HepG2 (cell line): ENCODE measurements around the gene EVI5. TPM values are rescaled to one million over a fixed set of nuclear protein-coding genes. Genes with fewer than 3 reads are reported as not detected.
A peak's percentile ranks its signal among the peaks of the same experiment; 100 is the strongest.

Source experiments
- ATAC-seq: fragments of 200-7000 bp; cut with Tn5 transposase; 3 replicates; pipeline ENCODE4 v1.9.1; 2020; ENCODE audit warnings: mild to moderate bottlenecking, moderate library complexity
- BruUV-seq: library from RNA; stranded (reverse); fragments of 400-500 nt; replicated peaks from 2 replicates; lab custom pipeline; 2021; lab: Mats Ljungman, UMichigan
- CTCF ChIA-PET: fragments of 300-600 bp; formaldehyde crosslinking; extraction: SDS; loops from one replicate; lab custom pipeline; 2021; ENCODE audit warnings: low total read pairs, inconsistent platforms, low intra/inter-chr PET ratio; lab: Yijun Ruan, JAX
- POLR2A ChIA-PET: fragments of 350-600 bp; sonication (Branson Sonifier 250); formaldehyde crosslinking; loops from one replicate; lab custom pipeline; 2020; ENCODE audit warnings: antibody characterized with exemption, inconsistent platforms; lab: Yijun Ruan, JAX
- DNase-seq: peaks from one replicate; pipeline ENCODE4 v3.0.0-alpha.2; 2015; ENCODE audit warnings: low spot score
- FAIRE-seq: peaks from 3 replicates; lab custom pipeline; 2011; peaks lifted over from hg19 to GRCh38; lab: Jason Lieb, UNC
- H2AFZ ChIP-seq: one replicate; pipeline ENCODE4 v1.6.1; 2011; ENCODE audit warnings: low read length, inconsistent platforms
- H3K27ac ChIP-seq: fragments of 300-600 bp; 3 replicates; pipeline ENCODE4 v1.8.0; 2011; ENCODE audit warnings: mixed run types, mild to moderate bottlenecking, mixed read lengths, low read length, inconsistent platforms; ENCODE audit not compliant: insufficient read depth; ENCODE audit errors: extremely low read length
- H3K27me3 ChIP-seq, 2 experiments: fragments of 200-600 bp in 1 of 2; 2 replicates in 1 of 2; 3 replicates in 1 of 2; pipeline versions ENCODE4 v1.6.0 to v1.8.0; 2011; ENCODE audit warnings: low read length in 2 of 2, mild to moderate bottlenecking in 2 of 2, moderate library complexity in 2 of 2, inconsistent platforms in 1 of 2; ENCODE audit not compliant: insufficient read depth in 2 of 2, control insufficient read depth in 1 of 2
- H3K36me3 ChIP-seq, 2 experiments: fragments of 200-600 bp in 1 of 2; replicated peaks in 1 of 2; 2 replicates in 1 of 2; 3 replicates in 1 of 2; pipeline versions ENCODE4 v1.5.1 to v1.8.0; 2011; ENCODE audit warnings: low read length in 2 of 2, inconsistent platforms in 1 of 2; ENCODE audit not compliant: insufficient read depth in 2 of 2, control insufficient read depth in 1 of 2
- H3K4me1 ChIP-seq: 2 replicates; pipeline ENCODE4 v1.5.1; 2012; ENCODE audit warnings: low read length, inconsistent platforms; ENCODE audit not compliant: insufficient read depth
- H3K4me2 ChIP-seq: 2 replicates; pipeline ENCODE4 v1.6.0; 2011; ENCODE audit warnings: low read depth, low read length, inconsistent platforms
- H3K4me3 ChIP-seq, 3 experiments: fragments of 200-600 bp in 1 of 3; sonication (generic), shearing (Covaris generic) in 1 of 3; replicated peaks in 1 of 3; 2 replicates each; pipeline ENCODE4 v1.5.1; 2011 to 2016; ENCODE audit warnings: low read length in 3 of 3, inconsistent platforms in 2 of 3, low read depth in 2 of 3, mild to moderate bottlenecking in 2 of 3, control low read depth in 1 of 3, mixed read lengths in 1 of 3; ENCODE audit not compliant: insufficient read depth in 1 of 3
- H3K79me2 ChIP-seq: one replicate; pipeline ENCODE4 v1.6.1; 2011; ENCODE audit warnings: low read length, inconsistent platforms; ENCODE audit not compliant: insufficient read depth
- H3K9ac ChIP-seq: 2 replicates; pipeline ENCODE4 v1.6.0; 2011; ENCODE audit warnings: mild to moderate bottlenecking, low read depth, low read length, inconsistent platforms; ENCODE audit not compliant: insufficient read depth
- H3K9me3 ChIP-seq: 2 replicates; pipeline ENCODE4 v1.5.1; 2012; ENCODE audit warnings: mild to moderate bottlenecking, low read length
- H4K20me1 ChIP-seq: 2 replicates; pipeline ENCODE4 v1.6.0; 2011; ENCODE audit warnings: inconsistent platforms, mild to moderate bottlenecking, low read length, moderate library complexity; ENCODE audit not compliant: insufficient read depth
- AGO1 ChIP-seq: fragments of 200-400 bp; formaldehyde crosslinking; IDR thresholded peaks from 2 replicates; pipeline ENCODE4 v1.6.1; 2017; ENCODE audit warnings: mild to moderate bottlenecking, low read depth, low read length, moderate library complexity; ENCODE audit not compliant: poor library complexity, severe bottlenecking
- CREM ChIP-seq, 2 experiments: sonication (generic) in 1 of 2; formaldehyde crosslinking in 1 of 2; IDR thresholded peaks; 2 replicates each; pipeline versions ENCODE4 v1.4.0 to v1.6.1; 2016 to 2020; ENCODE audit warnings: antibody characterized with exemption in 1 of 2, mild to moderate bottlenecking in 1 of 2, missing genetic modification reagents in 1 of 2
- GATA4 ChIP-seq: sonication (generic); IDR thresholded peaks from 2 replicates; pipeline ENCODE4 v1.6.1; 2016; ENCODE audit warnings: antibody characterized with exemption, low read depth, borderline replicate concordance
- GATAD1 ChIP-seq: IDR thresholded peaks from 2 replicates; pipeline ENCODE4 v1.6.1; 2016; ENCODE audit warnings: missing genetic modification reagents, missing compliant biosample characterization
- HNF1B ChIP-seq: sonication (generic); formaldehyde crosslinking; IDR thresholded peaks from 2 replicates; pipeline ENCODE4 v1.5.1; 2020; ENCODE audit warnings: mild to moderate bottlenecking, moderate library complexity, missing genetic modification reagents
- KAT7 ChIP-seq: IDR thresholded peaks from 2 replicates; pipeline ENCODE4 v1.6.1; 2018; ENCODE audit warnings: borderline replicate concordance, missing compliant biosample characterization
- MTF2 ChIP-seq: sonication (generic); formaldehyde crosslinking; IDR thresholded peaks from 2 replicates; pipeline ENCODE4 v1.5.0; 2020; ENCODE audit warnings: missing genetic modification reagents, borderline replicate concordance
- NKX3-1 ChIP-seq: sonication (generic); formaldehyde crosslinking; IDR thresholded peaks from 2 replicates; pipeline ENCODE4 v1.5.0; 2020; ENCODE audit warnings: missing genetic modification reagents
- ONECUT2 ChIP-seq: sonication (generic); formaldehyde crosslinking; IDR thresholded peaks from 2 replicates; pipeline ENCODE4 v1.4.0; 2020; ENCODE audit warnings: missing genetic modification reagents
- SIX1 ChIP-seq: sonication (generic); formaldehyde crosslinking; IDR thresholded peaks from 2 replicates; pipeline ENCODE4 v1.4.0; 2020; ENCODE audit warnings: missing genetic modification reagents, borderline replicate concordance
- SMARCE1 ChIP-seq: fragments of 450-650 bp; IDR thresholded peaks from 2 replicates; pipeline ENCODE4 v1.6.1; 2017; ENCODE audit warnings: borderline replicate concordance
- SRF ChIP-seq: IDR thresholded peaks from 2 replicates; pipeline ENCODE4 v1.6.1; 2011; ENCODE audit warnings: mild to moderate bottlenecking, low read depth, low read length, moderate library complexity
- SRSF4 ChIP-seq: fragments of 200-400 bp; formaldehyde crosslinking; IDR thresholded peaks from one replicate; pipeline ENCODE4 v1.6.1; 2018; ENCODE audit warnings: mild to moderate bottlenecking, low read depth, low read length, moderate library complexity; ENCODE audit not compliant: poor library complexity, severe bottlenecking
- WIZ ChIP-seq: sonication (generic); formaldehyde crosslinking; IDR thresholded peaks from 2 replicates; pipeline ENCODE4 v1.5.1; 2020; ENCODE audit warnings: mild to moderate bottlenecking, missing genetic modification reagents
- ZBTB21 ChIP-seq: sonication (generic); formaldehyde crosslinking; IDR thresholded peaks from 2 replicates; pipeline ENCODE4 v1.4.0; 2020; ENCODE audit warnings: missing genetic modification reagents
- ZNF431 ChIP-seq: sonication (generic); formaldehyde crosslinking; IDR thresholded peaks from 2 replicates; pipeline ENCODE4 v1.9.0; 2022; ENCODE audit warnings: missing genetic modification reagents, low read depth, mild to moderate bottlenecking, borderline replicate concordance
- ZNF570 ChIP-seq: sonication (generic); formaldehyde crosslinking; IDR thresholded peaks from 2 replicates; pipeline ENCODE4 v1.4.0; 2020; ENCODE audit warnings: mild to moderate bottlenecking, missing genetic modification reagents, borderline replicate concordance
- ZNF770 ChIP-seq: sonication (generic); formaldehyde crosslinking; IDR thresholded peaks from 2 replicates; pipeline ENCODE4 v1.5.0; 2020; ENCODE audit warnings: mild to moderate bottlenecking, missing genetic modification reagents
- WGBS: methylation state at CpG from one replicate; pipeline ENCODE4 v1.1.6; 2017; ENCODE audit warnings: low lambda C conversion rate; 5-methylcytosine and 5-hydroxymethylcytosine counted together
- in situ Hi-C: cut with HindIII; loops from 2 replicates; pipeline ENCODE4 v1.10.0; 2017; ENCODE audit warnings: low pct_unique_long_range_greater_than_20kb; ENCODE audit not compliant: extremely low pct_ligation_motif_present
- intact Hi-C: fragments of 100-400 bp; cut with micrococcal nuclease; formaldehyde crosslinking; loops from one replicate; pipeline ENCODE4 v1.10.0; 2022; ENCODE audit not compliant: unreplicated experiment
- polyA plus RNA-seq, 8 experiments: library from polyadenylated mRNA; depleted of rRNA in 3 of 8; stranded (reverse) in 7 of 8; unstranded in 1 of 8; fragments of >200 nt; fragmentation: Illumina TruSeq in 4 of 8; extraction: Trizol in 4 of 8; gene quantifications; 2 replicates each; pipeline versions ENCODE4 v1.2.1 to v1.2.3, GENCODE V29; 2011 to 2016; ENCODE audit warnings: low read depth in 4 of 8, missing spikeins in 1 of 8, mixed read lengths in 1 of 8; ENCODE audit not compliant: insufficient read depth in 1 of 8
- total RNA-seq, 5 experiments: library from RNA; depleted of rRNA; stranded (reverse); fragments of >200 nt; fragmentation: Illumina TruSeq; extraction: Trizol; gene quantifications; 2 replicates each; pipeline ENCODE4 v1.2.3, GENCODE V29; 2016; ENCODE audit warnings: low read depth in 1 of 5
- TF ChIP-seq, protein P1 (sequence below): sonication (generic); formaldehyde crosslinking; IDR thresholded peaks from 2 replicates; pipeline ENCODE4 v1.5.1; 2020; ENCODE audit warnings: missing genetic modification reagents, mild to moderate bottlenecking, borderline replicate concordance

EVI5 gene
- total and polyA plus RNA-seq, 2 of the 13 experiments (the other 11 are each of a cell fraction or from before 2014, with no cell fraction given) = 4.0 to 12.6 TPM

DNA sequence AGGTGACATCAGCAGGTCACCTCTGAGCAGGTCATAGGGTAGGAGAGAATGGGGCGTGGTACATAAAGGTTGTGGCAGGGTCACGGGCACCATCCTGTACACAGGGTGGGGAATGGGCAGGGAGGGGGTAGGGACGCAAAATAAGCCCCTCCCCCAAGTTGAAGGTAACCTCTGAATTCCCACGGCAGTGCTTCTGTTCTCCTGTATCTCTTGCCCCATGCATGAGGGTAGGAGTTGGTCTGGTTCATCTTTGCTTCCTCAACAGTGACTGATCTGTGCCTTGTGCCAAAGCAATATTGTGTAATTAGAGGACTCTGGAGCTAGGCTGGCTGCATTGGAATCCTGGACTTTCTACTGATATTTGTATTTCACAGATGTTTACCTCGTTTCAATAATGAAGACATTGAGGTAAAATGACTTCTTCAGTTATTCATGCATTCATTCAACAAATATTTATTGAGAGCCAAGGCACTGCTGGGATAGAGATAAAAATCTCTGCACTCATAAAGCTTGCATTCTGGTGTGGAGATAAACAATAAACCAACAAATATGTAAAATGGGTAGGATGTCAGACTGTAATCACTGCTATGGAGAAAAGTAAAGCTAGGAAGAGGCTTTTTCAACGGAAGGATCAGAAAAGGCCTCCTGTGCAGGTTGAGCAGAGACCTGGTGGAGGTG lies 279.8 kb downstream of the EVI5 start:
- Histone ChIP-seq H3K36me3 (no peaks in the 10 kb centered on the region), H3K9me3 (no peaks in the 10 kb centered on the region), H2AFZ (no peak overlapping the region), H3K9ac (peak overlapping the region; percentile 66), H3K79me2 (no peaks in the 10 kb centered on the region), H3K27ac (peak overlapping the region; percentile 81), H3K4me1 (peaks cover 37% of the 10 kb centered on the region), H3K4me3 (peak overlapping the region; percentile 43 to 58 (median 44); a peak in 5 of 6 replicates), H4K20me1 (no peaks in the 10 kb centered on the region), H3K4me2 (peak overlapping the region; percentile 91), H3K27me3 (no peaks in the 10 kb centered on the region)
- POLR2A ChIA-PET = interaction anchor here (1.2 to 3.6 kb wide), 4 partner anchors 16 to 63 kb away, joined by 3 to 26 read pairs (median 16); partner anchors contain the start of gene GFI1
- BruUV-seq = no TSS peak
- in situ Hi-C loops = no loop called here
- DNase-seq (peak; percentile 97), FAIRE-seq (peak; percentile 87), ATAC-seq (peak; percentile 94)
- CTCF ChIA-PET = no interaction called here
- WGBS = 0% methylated on average over 4 of the region's 6 CpGs
- intact Hi-C loops = loop anchor here (1.0 to 2.0 kb wide), 2 partner anchors 18 to 32 kb away; partner anchors contain the start of gene GFI1
- no peak for TF ChIP-seq WIZ
- TF ChIP-seq GATA4 = peak; percentile 77; the same call in 1 of the 2 replicates
- no peak for TF ChIP-seq SRSF4
- TF ChIP-seq ONECUT2 = 0 out of 2 replicates have a peak, but pooled peaks have one; percentile 14
- TF ChIP-seq MTF2 = no peak
- no peak for TF ChIP-seq SIX1 (CRISPR knock-in tag)
- TF ChIP-seq AGO1 = no peak
- TF ChIP-seq HNF1B (CRISPR knock-in tag) = peak; percentile 33; the same call in 1 of the 2 replicates
- TF ChIP-seq ZNF770 (CRISPR knock-in tag) = no peak
- TF ChIP-seq ZBTB21 (CRISPR knock-in tag) = no peak; the same call in 1 of the 2 replicates
- TF ChIP-seq KAT7 (CRISPR knock-in tag) = no peak
- no peak for TF ChIP-seq SRF
- TF ChIP-seq GATAD1 = no peak
- no peak for TF ChIP-seq NKX3-1
- no peak for TF ChIP-seq ZNF570 (CRISPR knock-in tag)
- TF ChIP-seq CREM (IDR thresholded peaks at IDR 0.05) = peak; percentile 79
- no peak for TF ChIP-seq CREM (CRISPR knock-in tag; IDR thresholded peaks at IDR 0.05)
- TF ChIP-seq, protein P1, sequence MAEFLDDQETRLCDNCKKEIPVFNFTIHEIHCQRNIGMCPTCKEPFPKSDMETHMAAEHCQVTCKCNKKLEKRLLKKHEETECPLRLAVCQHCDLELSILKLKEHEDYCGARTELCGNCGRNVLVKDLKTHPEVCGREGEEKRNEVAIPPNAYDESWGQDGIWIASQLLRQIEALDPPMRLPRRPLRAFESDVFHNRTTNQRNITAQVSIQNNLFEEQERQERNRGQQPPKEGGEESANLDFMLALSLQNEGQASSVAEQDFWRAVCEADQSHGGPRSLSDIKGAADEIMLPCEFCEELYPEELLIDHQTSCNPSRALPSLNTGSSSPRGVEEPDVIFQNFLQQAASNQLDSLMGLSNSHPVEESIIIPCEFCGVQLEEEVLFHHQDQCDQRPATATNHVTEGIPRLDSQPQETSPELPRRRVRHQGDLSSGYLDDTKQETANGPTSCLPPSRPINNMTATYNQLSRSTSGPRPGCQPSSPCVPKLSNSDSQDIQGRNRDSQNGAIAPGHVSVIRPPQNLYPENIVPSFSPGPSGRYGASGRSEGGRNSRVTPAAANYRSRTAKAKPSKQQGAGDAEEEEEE (CRISPR knock-in tag) = no peak
- TF ChIP-seq SMARCE1 = no peak
- 0 out of 2 replicates have a peak, but pooled peaks have one; percentile 40 for TF ChIP-seq ZNF431 (CRISPR knock-in tag)
